Lower lobe of right lung (tissue), 2 donors: ENCODE results near the gene CCDC83. TPM values are rescaled to one million over a fixed set of nuclear protein-coding genes. Genes with fewer than 3 reads are reported as not detected.
"Not testable (repeated sequence)": the region's sequence is repeated elsewhere in the genome, so short reads cannot be mapped to it uniquely, and the experiment has no call there.

Experiments
- ATAC-seq, 2 donors: fragments of 200-7000 bp; cut with Tn5 transposase; one replicate each; pipeline ENCODE4 v1.9.1; 2020 to 2022; ENCODE audit warnings: mild to moderate bottlenecking in 2 of 2, moderate library complexity in 2 of 2
- DNase-seq: peaks from one replicate; pipeline ENCODE4 v3.0.0-alpha.2; 2020
- H3K27ac ChIP-seq: fragments of 200-600 bp; one replicate; pipeline ENCODE4 v1.8.0; 2022
- H3K27me3 ChIP-seq: fragments of 200-600 bp; one replicate; pipeline ENCODE4 v1.8.0; 2022; ENCODE audit warnings: low read depth
- H3K36me3 ChIP-seq: fragments of 200-600 bp; one replicate; pipeline ENCODE4 v1.8.0; 2022; ENCODE audit warnings: mild to moderate bottlenecking
- H3K4me1 ChIP-seq: fragments of 200-600 bp; one replicate; pipeline ENCODE4 v1.8.0; 2022
- H3K4me3 ChIP-seq: fragments of 200-600 bp; one replicate; pipeline ENCODE4 v1.8.0; 2022; ENCODE audit warnings: mild to moderate bottlenecking
- H3K9me3 ChIP-seq: fragments of 200-600 bp; one replicate; pipeline ENCODE4 v1.8.0; 2022
- intact Hi-C: fragments of 100-400 bp; cut with DNase I; formaldehyde crosslinking; loops from one replicate; pipeline ENCODE4 v1.11.0; 2022
- total RNA-seq: library from RNA; stranded (reverse); fragmentation: NEBNext Ultra II Directional; extraction: Animal tissue kit (Norgen Biotek cat#: 25700); gene quantifications from one replicate; pipeline ENCODE4 v1.2.1, GENCODE V29; 2021
- TF ChIP-seq, protein P1 (sequence below): fragments of 200-600 bp; IDR thresholded peaks from one replicate; pipeline ENCODE4 v1.8.0; 2022; ENCODE audit warnings: antibody characterized with exemption, mild to moderate bottlenecking
- donor health status: DM: no; HTN: yes; CAD: no; lungs with severe emphysema.

CCDC83 gene
- total RNA-seq, 1 donor from 2014 or later, result not detected

- Histone ChIP-seq H3K27me3 (no peaks in the 10 kb centered on the region), H3K4me3 (no peak overlapping the region), H3K4me1 (no peaks in the 10 kb centered on the region), H3K9me3 (no peaks in the 10 kb centered on the region), H3K27ac (no peak overlapping the region), H3K36me3 (no peaks in the 10 kb centered on the region)
- ATAC-seq, result no peak
- intact Hi-C loops, result no loop called here
- TF ChIP-seq, protein P1, sequence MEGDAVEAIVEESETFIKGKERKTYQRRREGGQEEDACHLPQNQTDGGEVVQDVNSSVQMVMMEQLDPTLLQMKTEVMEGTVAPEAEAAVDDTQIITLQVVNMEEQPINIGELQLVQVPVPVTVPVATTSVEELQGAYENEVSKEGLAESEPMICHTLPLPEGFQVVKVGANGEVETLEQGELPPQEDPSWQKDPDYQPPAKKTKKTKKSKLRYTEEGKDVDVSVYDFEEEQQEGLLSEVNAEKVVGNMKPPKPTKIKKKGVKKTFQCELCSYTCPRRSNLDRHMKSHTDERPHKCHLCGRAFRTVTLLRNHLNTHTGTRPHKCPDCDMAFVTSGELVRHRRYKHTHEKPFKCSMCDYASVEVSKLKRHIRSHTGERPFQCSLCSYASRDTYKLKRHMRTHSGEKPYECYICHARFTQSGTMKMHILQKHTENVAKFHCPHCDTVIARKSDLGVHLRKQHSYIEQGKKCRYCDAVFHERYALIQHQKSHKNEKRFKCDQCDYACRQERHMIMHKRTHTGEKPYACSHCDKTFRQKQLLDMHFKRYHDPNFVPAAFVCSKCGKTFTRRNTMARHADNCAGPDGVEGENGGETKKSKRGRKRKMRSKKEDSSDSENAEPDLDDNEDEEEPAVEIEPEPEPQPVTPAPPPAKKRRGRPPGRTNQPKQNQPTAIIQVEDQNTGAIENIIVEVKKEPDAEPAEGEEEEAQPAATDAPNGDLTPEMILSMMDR, result no peak
- no peak for DNase-seq
These were observed 59.2 kb downstream of the CCDC83 start for GRCh38 chr11:85914425-85914824.

- H3K27ac ChIP-seq, result no peak overlapping the region
- no peaks in the 10 kb centered on the region for H3K4me1 ChIP-seq
- H3K9me3 ChIP-seq, result no peaks in the 10 kb centered on the region
- TF ChIP-seq, protein P1, result no peak
- no peaks in the 10 kb centered on the region for H3K36me3 ChIP-seq
- H3K4me3 ChIP-seq, result no peak overlapping the region
- intact Hi-C loops, result no loop called here
- no peak for DNase-seq
- ATAC-seq, result no peak
- H3K27me3 ChIP-seq, result no peaks in the 10 kb centered on the region
These were observed 64.0 kb downstream of the CCDC83 start for GRCh38 chr11:85918910-85919794.

DNA sequence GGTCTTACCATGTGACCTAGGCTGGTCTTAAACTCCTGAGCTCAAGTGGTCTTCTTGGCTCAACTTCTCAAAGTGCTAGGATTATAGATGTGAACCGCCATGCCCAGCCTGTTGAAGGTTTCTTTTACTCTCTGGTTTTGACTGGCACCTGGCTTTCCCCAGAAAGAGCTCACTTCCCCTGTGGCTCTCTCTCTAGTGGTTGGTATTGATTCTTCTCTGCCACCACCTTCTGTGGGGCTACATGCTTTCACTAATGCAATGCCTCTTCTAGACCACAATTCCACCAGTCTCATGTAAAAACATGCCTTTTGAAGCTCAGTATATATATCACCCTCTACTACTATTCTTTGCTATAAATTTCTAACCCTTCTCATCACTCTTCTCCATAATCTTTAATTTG is 67.2 kb downstream of the CCDC83 start:
- H3K27me3 ChIP-seq, result no peaks in the 10 kb centered on the region
- H3K36me3 ChIP-seq, result no peaks in the 10 kb centered on the region
- no peak for ATAC-seq
- H3K4me1 ChIP-seq, result no peaks in the 10 kb centered on the region
- TF ChIP-seq, protein P1, result no peak
- DNase-seq, result no peak
- no peaks in the 10 kb centered on the region for H3K9me3 ChIP-seq
- H3K4me3 ChIP-seq, result no peak overlapping the region
- H3K27ac ChIP-seq, result no peak overlapping the region
- intact Hi-C loops, result no loop called here

DNA sequence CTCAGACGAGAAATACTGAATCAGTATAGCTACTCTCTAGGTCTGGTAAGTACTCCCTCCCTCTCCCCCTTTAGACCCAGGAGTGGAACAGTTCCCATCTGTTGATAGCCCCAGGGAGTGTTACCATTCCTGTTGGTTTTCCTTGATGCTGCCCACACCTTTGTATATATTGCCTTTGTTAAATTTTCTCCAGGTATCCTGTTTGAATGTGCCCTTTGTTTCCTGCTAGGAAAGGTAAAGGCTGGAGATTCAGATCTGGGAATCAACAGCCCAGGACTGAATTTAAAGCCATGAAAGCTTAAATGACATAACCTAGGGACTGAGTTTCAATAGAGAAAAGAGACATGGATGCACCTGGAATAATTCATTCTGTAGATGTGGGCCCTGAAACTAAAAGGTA is 68.3 kb downstream of the CCDC83 start:
- no peaks in the 10 kb centered on the region for H3K4me1 ChIP-seq
- ATAC-seq, result no peak

GRCh38 chr11:85926653-85927214 is 71.6 kb downstream of the CCDC83 start:
- DNase-seq, H3K4me1 ChIP-seq, H3K27me3 ChIP-seq, H3K4me3 ChIP-seq, intact Hi-C loops, H3K9me3 ChIP-seq, H3K27ac ChIP-seq, ATAC-seq, H3K36me3 ChIP-seq: not testable (repeated sequence)

More for the DNA sequence above, 68.3 kb downstream of the CCDC83 start:
- DNase-seq, result no peak
- no peaks in the 10 kb centered on the region for H3K27me3 ChIP-seq
- H3K4me3 ChIP-seq, result no peak overlapping the region
- H3K9me3 ChIP-seq, result no peaks in the 10 kb centered on the region
- H3K27ac ChIP-seq, result no peak overlapping the region
- intact Hi-C loops, result no loop called here
- TF ChIP-seq, protein P1, result no peak
- H3K36me3 ChIP-seq, result no peaks in the 10 kb centered on the region

GRCh38 chr11:85930879-85931366 is 75.7 kb downstream of the CCDC83 start:
- Histone ChIP-seq H3K27ac (no peak overlapping the region), H3K36me3 (no peaks in the 10 kb centered on the region), H3K9me3 (no peaks in the 10 kb centered on the region), H3K27me3 (peaks cover 3% of the 10 kb centered on the region), H3K4me3 (no peak overlapping the region), H3K4me1 (no peaks in the 10 kb centered on the region)
- TF ChIP-seq, protein P1, result no peak
- DNase-seq (no peak), ATAC-seq (peak in 1 of 2 donors; percentile 37)
- intact Hi-C loops, result no loop called here
